Stimulated activated CD4-positive, alpha-beta T cell treated with anti-CD3 and anti-CD28 coated beads, Interleukin-1b, Interleukin-23, amount 100 ng/mL, for 4 hours (primary cell): ENCODE data around the gene PRF1.
A peak's percentile ranks its signal among the peaks of the same experiment; 100 is the strongest.

Experiments used
- DNase-seq, 2 donors: peaks; one replicate each; pipeline ENCODE4 v3.0.0-alpha.2; 2020; ENCODE audit warnings: low read depth in 2 of 2

PRF1 gene

DNA sequence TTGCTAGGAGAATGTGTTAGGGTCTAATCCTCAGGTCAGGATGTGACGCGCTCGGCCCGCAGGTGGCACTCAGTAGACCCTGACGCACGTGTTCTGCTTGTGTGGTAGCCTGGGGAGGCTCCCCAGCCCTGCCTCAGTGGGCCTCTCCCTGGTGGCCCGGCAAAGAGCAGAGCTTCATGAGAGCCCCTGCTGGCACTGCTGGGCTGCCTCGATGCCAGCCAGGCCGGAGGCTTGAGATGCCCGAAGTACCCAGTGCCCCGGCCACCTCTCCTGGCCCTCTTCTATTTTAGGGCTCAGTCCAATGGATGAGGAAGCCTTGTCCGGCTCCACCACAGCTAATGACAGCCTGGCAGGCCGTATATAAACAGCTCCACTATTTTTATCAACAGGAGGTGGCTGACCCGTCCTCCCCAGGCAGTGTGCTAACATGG, 42.0 kb downstream of the PRF1 start:
- DNase-seq: no peak

DNA sequence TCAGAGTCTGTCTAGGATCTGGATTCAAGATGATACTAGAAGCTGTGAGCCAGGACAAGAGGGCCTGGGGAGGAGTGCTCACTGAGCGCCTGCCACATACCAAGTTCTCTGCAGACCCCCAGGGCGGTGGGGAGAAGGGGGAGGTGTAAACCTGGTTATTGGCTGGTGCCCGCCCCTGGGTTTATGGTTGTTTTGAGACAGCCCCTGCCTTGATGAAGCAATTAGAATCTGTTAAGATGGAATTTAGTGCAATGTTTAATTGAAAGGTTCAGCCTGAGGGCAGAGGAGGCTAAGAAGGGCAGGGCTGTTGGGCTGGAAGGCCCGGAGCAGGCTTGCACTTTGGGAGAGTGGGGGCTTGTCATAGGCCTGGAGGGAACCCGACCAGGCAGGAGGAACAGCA, 42.7 kb downstream of the PRF1 start:
- no peak for DNase-seq

DNA sequence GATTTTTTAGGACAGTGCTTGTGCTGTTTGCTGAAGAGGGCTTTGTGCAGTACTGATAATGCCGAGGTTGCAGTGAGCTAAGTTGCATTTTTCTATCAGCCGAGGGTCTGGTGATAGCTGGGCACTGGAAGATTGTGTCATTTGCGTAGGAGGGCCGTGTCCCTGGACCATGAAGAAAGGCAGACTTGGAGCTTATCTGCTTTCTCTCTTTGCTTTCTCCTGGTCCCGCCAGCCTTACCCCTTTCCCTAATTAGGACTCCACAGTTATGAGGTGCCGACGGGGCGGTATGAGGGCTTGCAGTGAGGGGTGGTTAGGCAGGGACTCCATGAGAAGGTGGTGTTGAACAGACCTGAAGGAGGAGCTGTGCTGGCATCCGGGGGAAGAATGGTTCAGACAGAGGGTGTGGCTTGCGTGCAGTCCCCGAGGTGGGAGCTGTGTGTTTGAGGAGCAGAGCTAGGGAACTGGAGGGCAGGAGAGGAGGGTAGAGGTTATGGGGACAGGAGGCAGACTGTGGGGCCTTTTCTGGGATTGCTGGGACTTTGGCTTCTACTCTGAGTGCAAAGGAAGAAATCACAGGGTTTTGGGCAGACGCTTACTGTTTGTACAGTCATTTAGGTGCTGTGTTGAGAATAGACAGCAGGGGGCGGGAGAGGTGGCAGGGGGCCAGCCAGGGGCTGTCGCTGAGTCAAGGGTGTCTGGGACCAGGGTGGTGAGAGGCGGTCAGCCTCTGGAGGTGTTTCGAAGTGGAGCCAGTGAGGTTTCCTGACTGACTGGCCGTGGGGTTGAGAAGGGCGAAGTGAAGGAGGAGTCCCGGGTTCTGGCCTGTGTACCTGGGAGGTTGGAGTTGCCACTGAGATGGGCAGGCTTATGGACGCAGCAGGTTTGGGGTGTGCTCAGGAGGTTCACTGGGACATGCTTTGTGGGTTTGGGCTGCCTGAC, 43.4 kb downstream of the PRF1 start:
- peak; percentile 47 to 50 for DNase-seq

DNA sequence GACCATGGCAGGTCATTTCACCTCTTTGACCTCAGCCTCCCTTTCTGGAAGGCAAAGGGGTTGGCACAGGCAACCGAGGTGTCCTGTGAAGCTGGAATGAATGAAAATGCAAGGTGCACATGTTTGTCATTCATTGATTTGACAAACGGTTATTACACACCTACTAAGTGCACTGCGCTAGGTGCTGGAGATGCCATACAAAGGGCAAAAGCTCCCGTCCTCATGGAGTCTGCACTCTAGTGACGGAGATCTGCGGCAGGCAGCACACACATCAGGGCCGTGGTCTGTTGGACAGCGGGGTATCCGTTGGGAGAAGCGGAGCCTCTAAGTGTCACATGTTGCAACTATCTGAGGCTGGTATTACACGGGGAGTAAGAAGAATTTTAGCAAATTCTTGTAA, 44.2 kb downstream of the PRF1 start:
- DNase-seq: no peak

DNA sequence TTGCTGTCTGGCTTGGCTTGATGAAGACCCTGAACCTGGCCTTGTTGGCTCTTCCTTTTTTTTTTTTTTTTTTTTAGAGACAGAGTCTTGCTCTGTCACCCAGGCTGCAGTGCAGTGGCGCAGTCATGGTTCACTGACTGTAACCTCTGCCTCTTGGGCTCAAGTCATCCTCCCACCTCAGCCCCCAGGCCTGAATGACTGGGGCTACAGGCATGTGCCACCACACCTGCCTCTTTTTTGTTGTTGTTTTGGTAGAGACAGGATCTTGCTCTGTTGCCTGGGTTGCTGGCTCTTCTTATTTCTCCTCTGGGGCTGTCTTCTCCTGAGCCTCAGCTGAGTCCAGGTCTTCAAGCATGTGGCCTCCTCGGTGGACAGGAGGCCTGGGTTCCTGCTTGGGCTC, 44.7 kb downstream of the PRF1 start:
- no peak for DNase-seq

DNA sequence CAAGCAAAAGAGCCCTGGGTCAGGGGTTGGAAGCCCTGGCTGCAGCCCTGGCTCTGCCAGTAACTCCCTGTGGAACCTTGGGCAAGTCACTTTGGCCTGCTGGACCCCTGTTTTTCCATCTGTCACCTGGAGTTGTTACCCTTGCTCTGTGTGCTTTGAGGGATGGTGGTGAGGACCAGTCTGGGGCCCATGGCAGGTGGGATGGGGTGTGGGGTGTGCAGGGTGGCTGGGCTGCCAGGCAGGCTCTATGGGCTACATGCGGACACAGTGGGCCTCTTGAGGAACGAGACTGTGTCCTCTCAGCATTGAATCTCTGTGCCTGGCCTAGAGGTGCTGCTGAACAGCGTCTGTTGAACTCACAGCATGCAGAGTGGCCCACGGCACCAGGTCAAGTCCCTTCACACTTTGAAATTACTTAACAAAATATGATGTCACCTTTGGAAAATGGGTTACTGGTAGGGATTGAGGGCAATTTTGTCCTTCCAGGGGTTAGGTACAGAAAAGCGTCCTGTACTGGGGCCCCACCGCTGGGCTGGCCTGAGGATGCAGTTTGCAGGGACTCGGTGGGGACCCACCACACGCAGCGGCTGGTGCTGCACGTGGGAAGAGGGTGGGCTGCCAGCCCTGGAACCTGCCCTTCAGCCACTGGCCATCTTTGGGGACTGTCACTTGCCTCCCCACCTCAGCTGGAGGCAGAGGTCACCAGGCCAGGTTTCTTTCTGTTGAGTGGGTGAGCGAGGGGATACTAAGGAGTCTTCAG, 45.3 kb downstream of the PRF1 start:
- no peak for DNase-seq

DNA sequence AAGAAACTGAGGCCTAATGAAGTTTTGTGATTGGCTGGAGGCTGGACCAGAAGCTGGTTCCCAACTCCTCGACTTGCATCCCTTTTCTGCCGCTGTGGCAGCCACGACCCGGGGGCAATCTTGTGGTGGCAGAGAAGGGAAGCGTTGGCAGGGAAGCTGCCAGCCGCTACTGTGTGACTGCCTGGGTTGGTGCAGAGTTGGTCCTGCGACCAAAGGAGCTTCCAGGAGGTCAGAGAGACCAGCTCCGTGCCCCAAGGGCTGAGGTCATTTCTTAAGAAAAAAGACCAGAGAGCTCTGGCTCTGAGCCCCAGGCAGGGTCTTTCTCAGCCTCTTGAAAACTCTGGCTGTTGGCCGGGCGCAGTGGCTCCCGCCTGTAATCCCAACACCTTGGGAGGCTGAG, 47.2 kb downstream of the PRF1 start:
- no peak for DNase-seq

DNA sequence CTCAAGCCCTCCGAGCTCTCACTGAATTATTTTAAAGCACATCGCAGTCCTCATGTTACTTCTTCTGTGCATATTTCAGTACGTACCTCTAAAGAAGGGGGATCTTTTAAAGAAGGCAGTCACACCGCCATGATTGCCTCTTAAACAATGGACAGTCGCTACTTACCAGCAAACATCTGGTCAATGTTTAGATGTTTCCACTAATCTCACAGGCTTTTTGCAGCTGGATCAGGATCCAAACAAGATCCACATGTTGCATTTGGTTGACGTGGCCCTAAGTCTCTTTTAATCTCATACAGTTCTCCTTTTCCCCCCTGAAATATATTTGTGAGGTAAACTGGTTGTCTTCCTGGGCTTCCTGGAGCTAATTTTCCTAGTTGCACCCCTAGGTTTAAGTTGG, 50.0 kb downstream of the PRF1 start:
- DNase-seq: no peak

DNA sequence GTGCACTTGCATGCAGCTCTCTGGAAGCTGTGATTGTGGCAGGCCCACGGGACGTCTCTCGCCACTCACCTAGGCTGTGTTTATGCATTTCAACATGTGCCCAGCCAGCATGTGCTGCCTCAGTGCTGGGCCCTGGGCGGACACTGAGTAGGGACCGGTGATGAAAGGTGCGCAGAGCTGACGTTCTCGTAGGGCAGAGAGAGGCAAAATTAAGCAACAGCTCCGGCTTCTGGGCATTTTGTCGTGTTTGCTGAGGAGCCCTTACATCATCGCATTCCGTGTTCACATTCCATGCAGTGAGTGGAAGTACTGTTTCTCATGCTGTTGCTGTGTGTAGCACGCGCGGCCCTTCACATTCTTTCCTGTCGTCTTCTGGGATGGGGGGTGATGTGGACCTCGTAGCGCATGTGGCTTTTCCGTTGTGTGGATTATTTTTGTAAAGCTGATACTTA, 50.5 kb downstream of the PRF1 start:
- DNase-seq: no peak

DNA sequence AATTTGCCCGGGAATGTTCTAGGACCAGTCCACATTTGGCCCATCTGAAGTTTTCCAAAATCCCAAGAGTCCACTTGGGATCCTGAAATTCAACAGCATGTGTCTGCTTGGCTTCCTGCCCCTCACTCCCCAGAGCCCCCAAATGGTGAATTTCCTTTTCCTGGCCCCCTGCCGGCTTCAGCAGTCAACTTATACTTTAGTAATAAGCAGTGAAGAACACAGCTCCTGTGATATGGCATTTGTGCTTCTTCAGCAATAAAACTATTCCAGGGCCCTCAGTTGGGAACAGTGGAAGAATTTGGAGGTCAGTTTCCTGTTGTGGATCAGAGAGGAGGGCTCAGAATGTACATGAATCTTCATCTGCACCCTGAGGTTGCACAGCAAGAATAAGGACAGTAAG, 51.1 kb downstream of the PRF1 start:
- DNase-seq: no peak

DNA sequence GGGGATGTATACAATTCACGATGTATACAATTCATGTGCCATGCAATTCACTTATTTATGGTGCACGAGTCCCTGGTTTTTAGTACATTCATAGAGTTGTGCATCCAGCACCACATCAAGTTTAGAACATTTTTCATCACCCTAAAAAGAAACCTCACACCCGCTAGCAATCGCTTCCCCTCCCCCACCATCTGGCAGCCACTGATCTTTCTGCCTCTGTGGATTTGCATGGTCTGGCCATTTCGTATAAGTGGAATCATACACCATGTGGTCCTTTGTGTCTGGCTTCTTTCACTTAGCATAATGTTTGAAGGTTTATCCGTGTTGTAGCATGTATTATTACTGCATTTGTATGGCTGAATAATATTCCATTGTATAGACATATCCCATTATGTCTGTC, 52.1 kb downstream of the PRF1 start:
- no peak for DNase-seq

DNA sequence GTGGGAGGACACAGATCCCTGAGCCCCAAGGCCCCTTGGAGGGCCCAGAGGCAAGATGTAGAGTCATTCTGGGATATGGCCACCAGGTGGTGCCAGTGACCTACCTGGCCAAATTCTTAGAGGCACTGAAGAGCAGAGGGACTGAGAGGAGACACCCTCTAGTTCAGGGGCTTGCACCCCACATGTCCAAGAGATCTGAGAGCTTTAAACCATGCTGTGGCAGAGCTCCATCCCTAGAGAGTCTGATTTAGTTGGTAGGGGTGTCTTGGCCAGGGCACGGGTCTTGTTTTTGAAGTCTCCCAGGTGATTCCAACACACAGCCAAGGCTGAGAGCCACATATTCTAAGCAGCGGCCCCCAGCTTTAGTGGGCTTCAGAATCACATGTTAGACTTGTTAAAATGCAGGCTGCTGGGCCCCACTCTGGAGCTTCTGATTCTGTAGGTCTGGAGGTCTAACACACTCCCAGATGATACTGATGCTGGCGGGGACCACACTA, 52.5 kb downstream of the PRF1 start:
- peak; percentile 53 to 66 for DNase-seq

DNA sequence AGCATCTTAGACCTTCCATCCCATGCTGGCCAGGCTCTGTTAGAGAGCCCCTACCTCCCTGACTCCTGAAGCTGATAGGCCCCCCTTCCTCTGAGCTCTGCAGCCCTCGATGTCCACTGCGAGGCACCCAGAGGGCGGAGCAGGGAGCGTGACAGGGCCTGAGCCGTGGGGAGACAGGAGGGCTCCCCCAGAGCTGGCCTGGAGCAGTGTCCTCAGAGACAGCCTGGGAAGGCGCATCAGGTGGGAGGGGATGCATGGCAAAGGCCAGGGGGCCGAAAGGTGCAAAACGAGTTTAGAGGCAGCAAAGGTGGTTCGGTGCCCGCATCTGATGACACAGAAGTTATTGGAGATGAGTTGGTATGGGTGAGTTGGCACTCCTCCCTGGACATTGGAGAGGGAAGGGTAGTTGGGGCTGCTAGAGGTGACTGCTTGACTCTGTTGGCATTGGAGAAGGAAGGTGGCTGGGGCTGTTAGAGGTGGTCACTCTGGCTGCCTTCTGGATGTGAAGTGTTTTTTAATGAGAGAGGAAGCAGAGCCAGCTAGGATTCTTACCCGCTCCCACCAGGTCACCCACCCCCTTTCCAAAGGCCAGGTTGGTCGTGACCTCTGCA, 53.1 kb downstream of the PRF1 start:
- no peak for DNase-seq
